ENCODE results near the gene DMBX1. TPM values are rescaled to one million over a fixed set of nuclear protein-coding genes. Genes with fewer than 3 reads are reported as not detected.

DMBX1 gene
- polyA plus RNA-seq, 2 of the 4 experiments (the other 2 are of a cell fraction): 0.44 to 2.2 TPM

Other genes with a start within 250 kb of the DMBX1 start
- gene RAD54L, start 242.1 kb upstream of the DMBX1 start, polyA plus RNA-seq (2011; rRNA removed): 10.0 and 10.9 TPM in 2 replicates
- gene RAD54L, start 242.1 kb upstream of the DMBX1 start, polyA plus RNA-seq (2017; fragmentation: RNase III; extraction: RNeasy Plus Mini Kit Qiagen cat#74134 plus additional on column Dnase treatment): 12.7 to 14.0 TPM (median 14.0 TPM) in 3 replicates
- gene LRRC41, start 186.2 kb upstream of the DMBX1 start, polyA plus RNA-seq (2011; rRNA removed): 28.6 and 32.5 TPM in 2 replicates
- gene LRRC41, start 186.2 kb upstream of the DMBX1 start, polyA plus RNA-seq (2017; fragmentation: RNase III; extraction: RNeasy Plus Mini Kit Qiagen cat#74134 plus additional on column Dnase treatment): 30.1 to 34.1 TPM (median 33.4 TPM) in 3 replicates
- 514 and 762 TPM in 2 replicates for gene UQCRH, start 186.1 kb upstream of the DMBX1 start, polyA plus RNA-seq (2011; rRNA removed)
- 766 to 800 TPM (median 793 TPM) in 3 replicates for gene UQCRH, start 186.1 kb upstream of the DMBX1 start, polyA plus RNA-seq (2017; fragmentation: RNase III; extraction: RNeasy Plus Mini Kit Qiagen cat#74134 plus additional on column Dnase treatment)
- 23.3 and 30.2 TPM in 2 replicates for gene NSUN4, start 149.0 kb upstream of the DMBX1 start, polyA plus RNA-seq (2011; rRNA removed)
- 11.7 to 13.2 TPM (median 12.0 TPM) in 3 replicates for gene NSUN4, start 149.0 kb upstream of the DMBX1 start, polyA plus RNA-seq (2017; fragmentation: RNase III; extraction: RNeasy Plus Mini Kit Qiagen cat#74134 plus additional on column Dnase treatment)
- 0.66 and 1.2 TPM in 2 replicates for gene FAAH, start 95.5 kb upstream of the DMBX1 start, polyA plus RNA-seq (2011; rRNA removed)
- gene FAAH, start 95.5 kb upstream of the DMBX1 start, polyA plus RNA-seq (2017; fragmentation: RNase III; extraction: RNeasy Plus Mini Kit Qiagen cat#74134 plus additional on column Dnase treatment): 0.98 to 1.3 TPM (median 1.2 TPM) in 3 replicates
- not detected in 2 replicates for gene KNCN, start 61.8 kb downstream of the DMBX1 start, polyA plus RNA-seq (2011; rRNA removed)
- gene KNCN, start 61.8 kb downstream of the DMBX1 start, polyA plus RNA-seq (2017; fragmentation: RNase III; extraction: RNeasy Plus Mini Kit Qiagen cat#74134 plus additional on column Dnase treatment): not detected in 3 replicates
- gene MKNK1, start 114.4 kb downstream of the DMBX1 start, polyA plus RNA-seq (2011; rRNA removed): 24.2 and 28.4 TPM in 2 replicates
- 19.6 to 21.4 TPM (median 20.8 TPM) in 3 replicates for gene MKNK1, start 114.4 kb downstream of the DMBX1 start, polyA plus RNA-seq (2017; fragmentation: RNase III; extraction: RNeasy Plus Mini Kit Qiagen cat#74134 plus additional on column Dnase treatment)
- 2.6 and 3.8 TPM in 2 replicates for gene MOB3C, start 127.0 kb downstream of the DMBX1 start, polyA plus RNA-seq (2011; rRNA removed)
- 2.4 to 2.9 TPM (median 2.7 TPM) in 3 replicates for gene MOB3C, start 127.0 kb downstream of the DMBX1 start, polyA plus RNA-seq (2017; fragmentation: RNase III; extraction: RNeasy Plus Mini Kit Qiagen cat#74134 plus additional on column Dnase treatment)
- gene ATPAF1, start 178.5 kb downstream of the DMBX1 start, polyA plus RNA-seq (2011; rRNA removed): 63.7 and 74.1 TPM in 2 replicates
- gene ATPAF1, start 178.5 kb downstream of the DMBX1 start, polyA plus RNA-seq (2017; fragmentation: RNase III; extraction: RNeasy Plus Mini Kit Qiagen cat#74134 plus additional on column Dnase treatment): 28.9 to 33.9 TPM (median 31.7 TPM) in 3 replicates
- gene TEX38, start 182.0 kb downstream of the DMBX1 start, polyA plus RNA-seq (2011; rRNA removed): 0.12 TPM in 1 of 2 replicates, not detected in the other
- not detected in 3 replicates for gene TEX38, start 182.0 kb downstream of the DMBX1 start, polyA plus RNA-seq (2017; fragmentation: RNase III; extraction: RNeasy Plus Mini Kit Qiagen cat#74134 plus additional on column Dnase treatment)
- gene EFCAB14, start 229.3 kb downstream of the DMBX1 start, polyA plus RNA-seq (2011; rRNA removed): 41.4 and 42.9 TPM in 2 replicates
- gene EFCAB14, start 229.3 kb downstream of the DMBX1 start, polyA plus RNA-seq (2017; fragmentation: RNase III; extraction: RNeasy Plus Mini Kit Qiagen cat#74134 plus additional on column Dnase treatment): 16.7 to 18.5 TPM (median 18.0 TPM) in 3 replicates

All from A549 (cell line).